Measurements from ENCODE around the gene GNG7. TPM values are rescaled to one million over a fixed set of nuclear protein-coding genes. Genes with fewer than 3 reads are reported as not detected.

GNG7 gene
- total RNA-seq, 1 donor from 2014 or later = 1.8 TPM

DNA sequence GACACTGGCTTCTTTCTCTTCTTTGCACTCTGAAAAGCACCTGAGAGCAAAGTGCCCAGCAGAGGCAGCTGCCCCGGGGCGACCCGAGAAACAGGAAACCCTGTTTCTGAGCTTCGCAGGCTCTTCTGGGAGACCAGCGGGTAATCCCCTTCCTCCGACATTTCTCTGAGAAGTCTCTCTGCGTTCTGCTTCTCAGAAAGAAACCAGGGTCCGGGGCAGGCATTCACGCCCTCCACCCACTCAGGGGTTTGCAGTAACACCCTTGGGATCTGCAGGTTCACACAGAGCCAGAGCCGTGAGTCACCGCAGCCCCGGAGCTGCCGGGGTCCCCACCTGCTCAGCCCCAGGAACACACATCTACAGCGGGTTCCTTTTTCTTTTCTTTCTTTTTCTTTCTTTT, 140.6 kb downstream of the GNG7 start:
- H4K20me1 ChIP-seq (ENCODE audit: insufficient read depth, low read length) = no peaks in the 10 kb centered on the region
- no peaks in the 10 kb centered on the region for H3K4me1 ChIP-seq (ENCODE audit: insufficient read depth, low read length)
- no peak overlapping the region for H2AFZ ChIP-seq (ENCODE audit: low read depth, low read length)
- no peak overlapping the region for H3K27ac ChIP-seq (ENCODE audit: low read depth, low read length)
- no peak overlapping the region for H3K4me3 ChIP-seq (ENCODE audit: insufficient read depth, low read depth, low read length)
- no peaks in the 10 kb centered on the region for H3K27me3 ChIP-seq (ENCODE audit: insufficient read depth, low read length)
- Mint-ChIP-seq H3K9me3 (ENCODE audit: unreplicated experiment) (no peaks in the 10 kb centered on the region), H3K27me3 (ENCODE audit: low read depth, unreplicated experiment) (no peaks in the 10 kb centered on the region), H3K4me3 (ENCODE audit: unreplicated experiment) (no peak overlapping the region), H3K27ac (ENCODE audit: unreplicated experiment) (no peak overlapping the region), H3K4me1 (ENCODE audit: low read depth, unreplicated experiment) (peaks cover 8% of the 10 kb centered on the region), H3K36me3 (ENCODE audit: low read depth, unreplicated experiment) (no peaks in the 10 kb centered on the region)
- TF ChIP-seq EZH2 (IDR thresholded peaks at IDR 0.05; ENCODE audit: insufficient read depth, low read length) (no peak), CTCF (IDR thresholded peaks at IDR 0.05; ENCODE audit: insufficient read depth, low read depth, low read length) (no peak)
- no peaks in the 10 kb centered on the region for H3K9me3 ChIP-seq (ENCODE audit: insufficient read depth, low read depth, low read length)
- FAIRE-seq (no peak), DNase-seq (ENCODE audit: low read depth) (no peak)
- H3K79me2 ChIP-seq (ENCODE audit: insufficient read depth, low read length) = no peaks in the 10 kb centered on the region
- no peaks in the 10 kb centered on the region for H3K36me3 ChIP-seq (ENCODE audit: insufficient read depth, low read length)
- no peak overlapping the region for H3K9ac ChIP-seq (ENCODE audit: low read length)
- H3K4me2 ChIP-seq (ENCODE audit: low read length) = peak overlapping the region; percentile 11

- peaks cover 9% of the 10 kb centered on the region for H3K4me1 Mint-ChIP-seq (ENCODE audit: low read depth, unreplicated experiment)
- H3K9me3 Mint-ChIP-seq (ENCODE audit: unreplicated experiment) = no peaks in the 10 kb centered on the region
- H3K27ac Mint-ChIP-seq (ENCODE audit: unreplicated experiment) = peak overlapping the region; percentile 41
- Histone ChIP-seq H3K4me3 (ENCODE audit: insufficient read depth, low read depth, low read length) (no peak overlapping the region), H3K4me1 (ENCODE audit: insufficient read depth, low read length) (no peaks in the 10 kb centered on the region), H4K20me1 (ENCODE audit: insufficient read depth, low read length) (no peaks in the 10 kb centered on the region), H3K4me2 (ENCODE audit: low read length) (no peak overlapping the region), H3K27ac (ENCODE audit: low read depth, low read length) (no peak overlapping the region), H3K27me3 (ENCODE audit: insufficient read depth, low read length) (no peaks in the 10 kb centered on the region), H2AFZ (ENCODE audit: low read depth, low read length) (no peak overlapping the region), H3K9ac (ENCODE audit: low read length) (no peak overlapping the region), H3K9me3 (ENCODE audit: insufficient read depth, low read depth, low read length) (no peaks in the 10 kb centered on the region), H3K36me3 (ENCODE audit: insufficient read depth, low read length) (no peaks in the 10 kb centered on the region), H3K79me2 (ENCODE audit: insufficient read depth, low read length) (no peaks in the 10 kb centered on the region)
- no peak overlapping the region for H3K4me3 Mint-ChIP-seq (ENCODE audit: unreplicated experiment)
- TF ChIP-seq EZH2 (IDR thresholded peaks at IDR 0.05; ENCODE audit: insufficient read depth, low read length) (no peak), CTCF (IDR thresholded peaks at IDR 0.05; ENCODE audit: insufficient read depth, low read depth, low read length) (no peak)
- H3K27me3 Mint-ChIP-seq (ENCODE audit: low read depth, unreplicated experiment) = no peaks in the 10 kb centered on the region
- no peak for FAIRE-seq
- DNase-seq (ENCODE audit: low read depth) = no peak
- no peaks in the 10 kb centered on the region for H3K36me3 Mint-ChIP-seq (ENCODE audit: low read depth, unreplicated experiment)
Measured at GRCh38 chr19:2561221-2561620, 141.3 kb downstream of the GNG7 start.

DNA sequence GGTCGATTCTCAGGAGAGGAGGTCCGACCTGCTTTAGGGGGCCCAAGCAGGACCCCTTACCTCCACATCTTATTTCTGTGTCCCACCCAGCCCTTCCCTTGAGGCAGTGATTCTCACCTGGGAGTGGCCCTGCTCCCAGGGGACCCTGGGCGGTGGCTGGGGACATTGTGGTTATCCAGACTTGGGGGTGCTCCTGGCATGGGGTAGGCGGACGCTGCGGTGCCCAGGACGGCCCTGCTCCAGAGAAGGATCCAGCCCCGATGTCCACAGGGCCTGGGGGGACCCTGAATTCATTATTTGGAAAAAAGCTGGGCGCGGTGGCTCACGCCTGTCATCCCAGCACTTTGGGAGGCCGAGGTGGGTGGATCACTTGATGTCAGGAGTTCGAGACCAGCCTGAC, 142.1 kb downstream of the GNG7 start:
- no peak overlapping the region for H3K9ac ChIP-seq (ENCODE audit: low read length)
- no peaks in the 10 kb centered on the region for H4K20me1 ChIP-seq (ENCODE audit: insufficient read depth, low read length)
- no peak for DNase-seq (ENCODE audit: low read depth)
- no peak overlapping the region for H3K4me3 ChIP-seq (ENCODE audit: insufficient read depth, low read depth, low read length)
- Mint-ChIP-seq H3K27ac (ENCODE audit: unreplicated experiment) (no peak overlapping the region), H3K36me3 (ENCODE audit: low read depth, unreplicated experiment) (no peaks in the 10 kb centered on the region), H3K9me3 (ENCODE audit: unreplicated experiment) (no peaks in the 10 kb centered on the region), H3K4me3 (ENCODE audit: unreplicated experiment) (no peak overlapping the region), H3K27me3 (ENCODE audit: low read depth, unreplicated experiment) (no peaks in the 10 kb centered on the region), H3K4me1 (ENCODE audit: low read depth, unreplicated experiment) (peaks cover 10% of the 10 kb centered on the region)
- no peak overlapping the region for H3K27ac ChIP-seq (ENCODE audit: low read depth, low read length)
- H3K4me2 ChIP-seq (ENCODE audit: low read length) = no peak overlapping the region
- no peaks in the 10 kb centered on the region for H3K79me2 ChIP-seq (ENCODE audit: insufficient read depth, low read length)
- no peak for FAIRE-seq
- H3K4me1 ChIP-seq (ENCODE audit: insufficient read depth, low read length) = peaks cover under 1% of the 10 kb centered on the region
- H3K36me3 ChIP-seq (ENCODE audit: insufficient read depth, low read length) = no peaks in the 10 kb centered on the region
- H3K9me3 ChIP-seq (ENCODE audit: insufficient read depth, low read depth, low read length) = no peaks in the 10 kb centered on the region
- H3K27me3 ChIP-seq (ENCODE audit: insufficient read depth, low read length) = no peaks in the 10 kb centered on the region
- TF ChIP-seq EZH2 (IDR thresholded peaks at IDR 0.05; ENCODE audit: insufficient read depth, low read length) (no peak), CTCF (IDR thresholded peaks at IDR 0.05; ENCODE audit: insufficient read depth, low read depth, low read length) (no peak)
- no peak overlapping the region for H2AFZ ChIP-seq (ENCODE audit: low read depth, low read length)

Measured in astrocyte (in vitro differentiated cells and primary cell).